ENCODE results near the gene S100A14.
A peak's percentile ranks its signal among the peaks of the same experiment; 100 is the strongest.
"Not testable (repeated sequence)": the region's sequence is repeated elsewhere in the genome, so short reads cannot be mapped to it uniquely, and the experiment has no call there.

S100A14 gene

DNA sequence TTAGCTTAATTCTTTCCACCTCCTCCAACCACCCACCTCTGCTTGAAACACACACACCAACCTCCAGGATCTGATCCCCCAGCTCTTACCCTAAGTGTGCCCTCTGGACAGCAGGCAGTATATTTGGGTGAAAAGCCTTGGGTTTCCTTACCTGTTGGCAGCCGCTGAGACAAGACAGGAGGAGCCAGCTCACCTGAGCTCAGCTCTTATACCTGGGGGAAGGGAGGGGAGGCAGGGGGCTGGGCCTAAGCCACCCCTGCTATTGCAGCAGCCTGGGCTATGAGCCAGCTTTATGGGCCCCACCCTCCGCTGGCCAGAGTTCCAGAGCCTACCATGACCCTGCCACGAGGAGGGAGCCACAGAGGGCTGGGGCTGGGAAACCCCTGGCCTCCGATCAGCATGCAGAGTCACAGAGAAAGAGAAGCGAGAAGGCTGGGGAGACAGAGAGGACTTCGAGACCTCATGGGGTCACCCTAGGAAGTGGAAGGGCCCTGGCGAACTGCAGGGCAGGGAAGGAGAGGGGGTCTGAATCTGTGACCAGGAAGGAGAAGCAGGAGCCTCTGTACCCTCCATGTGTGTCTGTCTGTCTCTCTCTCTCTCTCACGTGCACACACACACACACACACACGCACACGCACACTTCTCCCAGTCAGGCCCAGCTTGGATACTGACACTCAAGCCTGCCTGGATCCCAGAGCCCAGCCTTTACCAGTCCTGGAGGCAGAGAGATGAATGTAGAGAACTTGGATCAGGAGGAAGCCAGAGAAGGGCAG lies at the start of gene S100A14:
Gene S100A14 (minus strand): TSS at position 182 of the 773 bp plus-strand sequence. CDS start 467 bp downstream, outside the sequence.
- no peak for DNase-seq

GRCh38 chr1:153663211-153663610 lies 47.1 kb upstream of the S100A14 start:
- DNase-seq: no peak

DNA sequence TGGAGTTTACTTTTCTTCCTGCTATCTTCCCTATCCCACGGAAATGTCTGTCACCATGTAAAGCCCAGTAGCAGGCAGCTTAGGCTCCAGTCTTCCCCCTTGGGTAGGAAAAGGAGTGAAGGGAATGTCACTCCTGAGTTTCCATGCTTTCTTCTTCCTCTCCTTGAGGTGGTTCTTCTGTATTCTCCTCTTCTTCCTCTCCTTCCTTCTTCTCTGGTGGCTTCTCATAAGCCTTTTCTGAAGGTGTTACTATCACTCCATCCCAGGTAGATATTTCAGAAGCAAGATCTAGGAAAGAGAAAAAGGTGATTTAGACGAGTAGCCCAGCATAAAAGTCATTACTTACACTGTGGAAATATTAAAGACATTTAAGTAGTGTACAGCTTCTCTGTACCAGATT lies 46.1 kb upstream of the S100A14 start:
- no peak for DNase-seq

DNA sequence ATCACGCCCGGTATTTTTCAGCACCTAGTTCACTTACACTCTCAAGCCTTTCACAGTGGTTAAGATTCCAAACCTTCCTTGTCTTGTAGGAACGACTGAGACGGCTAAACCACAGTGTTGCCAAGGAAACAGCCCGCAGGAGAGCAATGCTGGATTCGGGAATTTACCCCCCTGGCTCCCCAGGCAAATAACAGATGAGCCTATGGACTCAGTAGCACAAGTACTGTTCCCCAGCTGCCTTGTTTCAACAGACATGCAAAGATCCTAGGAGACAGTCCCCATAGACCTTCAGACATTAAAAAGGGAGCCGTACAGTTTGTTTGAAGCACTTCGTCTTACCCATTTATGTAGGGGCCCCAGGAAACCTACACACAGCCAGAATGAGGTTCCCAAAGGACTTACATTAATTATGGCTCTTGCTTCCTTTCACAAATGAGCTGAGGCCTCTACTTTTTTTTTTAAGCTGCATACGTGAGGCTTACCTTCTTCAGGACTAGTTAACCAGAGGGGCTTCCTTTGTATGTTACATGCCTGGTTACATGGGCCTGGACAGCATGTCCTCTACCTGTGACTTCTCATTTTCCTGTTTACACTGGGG lies 45.1 kb upstream of the S100A14 start:
- DNase-seq: no peak

DNA sequence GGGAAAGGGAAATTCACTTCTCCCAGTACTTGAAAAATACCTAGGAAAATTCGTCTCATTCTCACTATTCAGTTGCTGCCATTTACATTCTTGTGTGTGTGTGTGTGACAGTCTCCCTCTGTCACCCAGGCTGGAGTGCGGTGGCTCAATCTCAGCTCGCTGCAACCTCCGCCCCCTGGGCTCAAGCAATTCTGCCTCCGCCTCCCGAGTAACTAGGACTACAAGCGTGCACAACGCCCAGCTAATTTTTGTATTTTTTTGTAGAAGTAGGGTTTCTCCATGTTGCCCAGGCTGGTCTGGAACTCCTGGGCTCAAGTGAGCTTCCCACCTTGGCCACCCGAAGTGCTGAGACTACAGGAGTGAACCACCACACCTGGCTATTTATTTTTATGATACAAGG lies 43.5 kb upstream of the S100A14 start:
- DNase-seq: no peak

DNA sequence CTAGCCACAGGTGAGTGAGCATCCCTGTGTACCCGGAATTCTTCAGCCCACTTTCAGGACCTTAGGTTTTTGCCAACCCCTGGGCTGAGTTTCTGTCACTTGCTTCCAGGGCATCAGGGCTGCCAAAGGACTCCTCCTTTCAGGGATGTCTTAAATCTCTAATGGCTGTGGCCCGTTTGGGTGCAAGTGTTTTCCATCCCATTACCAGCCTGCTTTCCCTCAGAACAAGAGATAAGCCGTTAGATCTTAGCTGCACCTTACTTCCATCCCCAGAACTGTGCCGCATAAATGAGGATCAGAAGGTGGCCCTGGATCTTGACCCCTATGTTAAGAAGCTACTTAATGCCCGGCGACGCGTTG lies 43.0 kb upstream of the S100A14 start:
- no peak for DNase-seq

DNA sequence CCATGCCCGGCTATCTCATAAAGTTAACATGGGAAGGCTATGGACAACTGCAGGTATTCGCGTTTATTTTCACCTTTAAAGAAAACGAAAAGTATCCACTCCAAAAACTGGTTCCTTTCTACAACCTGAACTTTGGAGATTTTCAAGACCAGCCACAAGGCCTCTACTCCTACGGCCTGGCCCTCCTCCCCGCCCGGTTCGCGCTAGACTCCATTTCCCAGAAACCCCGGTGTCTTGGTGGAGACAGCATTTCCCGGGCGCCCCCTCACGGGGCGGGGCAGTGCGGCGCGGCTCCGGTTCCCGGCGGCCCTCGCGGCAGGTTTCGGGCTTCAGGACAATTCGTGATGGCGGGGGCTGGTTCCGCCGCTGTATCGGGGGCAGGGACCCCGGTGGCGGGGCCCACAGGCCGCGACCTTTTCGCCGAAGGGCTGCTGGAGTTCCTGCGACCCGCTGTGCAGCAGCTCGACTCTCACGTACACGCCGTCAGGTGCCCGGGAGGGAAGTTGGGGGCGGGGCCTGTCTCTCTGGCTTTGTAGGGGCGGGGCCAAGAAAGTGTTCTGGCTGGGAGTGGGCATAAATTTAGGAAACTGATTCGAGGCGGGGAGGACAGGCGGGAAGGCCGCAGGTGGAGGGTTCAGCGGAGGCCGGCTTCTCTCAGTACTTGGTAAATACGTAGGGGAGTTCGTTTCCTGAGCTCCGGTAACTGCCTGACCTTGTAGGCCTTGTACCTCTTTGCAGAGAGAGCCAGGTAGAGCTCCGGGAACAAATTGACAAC lies 42.5 kb upstream of the S100A14 start, which contains the start of gene SNAPIN:
Gene SNAPIN (plus strand): TSS at position 304 of the 775 bp plus-strand sequence. CDS start 41 bp downstream, at position 345.
- peak; percentile 95 for DNase-seq

GRCh38 chr1:153655333-153655732 lies 39.2 kb upstream of the S100A14 start:
- DNase-seq: no peak

DNA sequence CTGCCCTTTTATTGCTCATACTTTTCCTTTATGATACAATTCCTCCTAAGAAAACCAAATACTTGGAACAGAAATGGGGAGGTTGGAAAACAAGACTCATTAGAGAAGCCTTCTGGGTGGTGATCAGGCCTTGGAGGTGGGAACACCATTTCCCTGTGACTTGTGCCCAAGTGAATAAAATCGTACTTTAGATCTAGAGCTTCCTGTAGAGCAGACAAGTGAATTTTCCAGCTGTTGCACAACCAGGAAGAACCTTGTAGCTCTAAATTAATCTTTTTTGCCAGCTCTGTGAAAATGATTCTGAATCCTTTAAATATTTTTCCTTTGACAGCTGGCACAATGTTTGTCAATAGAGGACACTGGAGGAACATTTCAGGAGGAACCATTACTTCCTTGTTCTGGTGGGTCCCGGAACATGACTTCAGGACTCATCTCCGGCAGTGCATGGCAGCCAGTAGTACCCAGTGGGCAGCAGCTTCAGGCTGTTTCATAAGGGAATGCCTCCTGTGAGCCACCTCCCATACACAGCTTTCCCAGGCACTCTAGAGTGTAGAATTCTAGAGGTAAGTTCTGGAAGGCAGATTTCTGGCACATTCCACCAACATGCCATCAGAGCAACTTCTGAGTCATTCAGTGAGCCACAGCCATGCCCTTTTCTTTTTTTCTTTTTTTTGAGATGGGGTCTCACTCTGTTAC lies 36.8 kb upstream of the S100A14 start:
- DNase-seq: no peak

GRCh38 chr1:153651771-153652170 lies 35.6 kb upstream of the S100A14 start:
- DNase-seq: no peak

GRCh38 chr1:153649863-153650235 lies 33.7 kb upstream of the S100A14 start:
- DNase-seq: peak; percentile 16

DNA sequence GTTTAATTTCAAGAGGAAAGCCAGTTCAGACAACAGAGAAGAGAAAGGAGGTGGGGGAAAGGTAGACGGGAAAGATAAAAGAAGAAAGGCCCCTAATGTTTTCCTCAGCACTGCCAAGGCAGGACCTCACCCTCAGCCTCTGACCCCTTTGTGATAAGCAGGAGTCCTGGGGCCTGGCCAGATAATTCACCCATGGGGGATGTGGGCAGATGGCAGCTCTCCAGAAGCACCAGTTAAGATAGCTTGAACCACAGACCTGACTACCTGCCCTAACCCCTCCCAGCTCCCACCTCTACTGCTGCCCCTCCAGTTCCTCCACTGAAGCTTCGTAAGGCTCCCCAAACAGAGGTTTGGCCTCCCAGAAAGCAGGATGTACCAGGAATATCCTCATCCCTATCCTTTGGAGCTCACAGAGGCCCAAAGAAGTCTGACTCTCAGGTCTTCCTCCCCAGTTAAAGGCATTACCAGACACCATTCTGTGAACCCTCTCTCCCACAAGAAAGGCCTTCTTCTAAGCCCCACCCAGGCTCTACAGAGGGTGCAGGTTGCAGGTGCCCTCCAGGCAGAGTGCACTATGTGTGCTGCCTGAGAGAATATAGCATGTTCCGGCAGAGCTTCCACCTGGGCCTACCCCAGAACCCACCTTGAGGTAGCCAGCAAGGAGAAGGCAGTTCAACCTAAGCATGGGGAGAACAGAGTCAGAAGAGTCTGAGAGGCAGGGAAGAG lies 33.2 kb upstream of the S100A14 start:
- DNase-seq: no peak

- no peak for DNase-seq
These were observed 32.0 kb upstream of the S100A14 start for GRCh38 chr1:153648000-153648643.

GRCh38 chr1:153647346-153647714 lies 31.2 kb upstream of the S100A14 start:
- DNase-seq: no peak

DNA sequence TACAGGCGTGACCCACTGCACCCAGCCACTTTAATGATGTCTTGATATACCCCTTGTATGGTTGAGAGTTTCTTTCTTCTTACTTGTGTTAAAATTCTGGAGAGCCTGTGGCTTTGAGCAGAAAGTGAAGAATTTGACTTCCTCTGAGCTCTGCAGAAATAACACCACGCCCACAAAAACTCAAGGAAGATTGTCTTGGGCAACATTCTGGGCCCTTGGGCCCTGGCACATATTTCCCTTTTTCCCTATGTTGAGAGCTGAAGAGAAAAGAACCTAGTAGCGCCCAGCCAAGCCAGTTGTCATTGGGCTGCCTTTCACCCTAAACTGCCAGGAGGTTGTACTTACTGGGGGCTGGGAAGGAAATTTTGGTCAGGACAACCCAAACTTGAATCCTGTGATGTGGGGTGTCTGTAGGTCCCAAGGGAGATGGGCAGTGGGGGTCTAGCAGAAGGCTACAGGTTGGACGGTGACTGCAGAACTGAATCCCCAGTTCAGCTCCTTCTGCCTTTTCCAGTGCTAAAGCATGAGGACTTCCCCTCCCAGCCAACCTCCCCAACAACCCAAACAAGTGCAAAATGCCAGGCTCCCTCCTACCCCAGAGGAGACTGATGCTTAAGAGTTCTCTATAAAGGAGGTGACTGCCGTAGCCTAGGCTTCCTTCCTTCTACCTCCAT lies 30.7 kb upstream of the S100A14 start:
- no peak for DNase-seq

DNA sequence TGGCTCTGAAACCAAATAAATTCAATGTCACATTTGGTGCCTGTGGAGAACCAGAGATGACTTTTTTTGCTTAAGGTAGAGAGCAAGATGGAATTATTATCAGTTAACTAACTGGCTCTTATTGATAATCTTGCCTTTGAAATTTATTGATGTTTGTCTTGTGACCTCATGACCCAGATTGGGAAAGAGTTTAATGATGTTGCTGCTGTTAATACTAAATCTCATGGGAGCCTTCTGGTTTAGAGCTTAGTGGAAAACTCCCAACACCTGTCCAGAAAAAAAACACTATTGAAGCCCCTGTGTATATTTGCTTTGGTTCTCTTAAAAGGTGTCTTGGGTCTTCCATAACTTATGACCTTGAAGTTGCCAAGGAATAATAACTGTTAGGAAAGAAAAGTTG lies 27.7 kb upstream of the S100A14 start:
- no peak for DNase-seq

GRCh38 chr1:153643100-153643499 lies 27.0 kb upstream of the S100A14 start:
- DNase-seq: no peak

- no peak for DNase-seq
These were observed 26.0 kb upstream of the S100A14 start for GRCh38 chr1:153642161-153642560.

DNA sequence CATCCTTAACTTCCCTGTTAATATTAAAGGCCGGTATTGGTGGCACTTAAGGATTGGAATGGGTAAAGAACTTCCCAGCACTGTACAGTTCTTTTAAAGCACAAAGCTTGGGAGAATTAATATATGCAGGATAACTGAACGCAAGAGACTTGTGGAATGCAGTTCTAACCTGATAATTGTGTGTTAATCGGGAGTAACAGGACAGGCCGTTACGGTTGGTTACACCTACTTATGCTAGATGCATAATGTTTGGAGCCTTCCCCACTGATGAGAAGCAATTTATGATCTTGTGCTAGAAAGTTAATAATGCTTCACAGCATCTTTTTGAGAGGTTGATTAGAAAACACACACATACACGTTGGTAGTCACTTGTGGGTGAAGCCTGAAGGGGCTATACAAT lies 24.7 kb upstream of the S100A14 start:
- no peak for DNase-seq

GRCh38 chr1:153640213-153640612 lies 24.1 kb upstream of the S100A14 start:
- not testable (repeated sequence) for DNase-seq

DNA sequence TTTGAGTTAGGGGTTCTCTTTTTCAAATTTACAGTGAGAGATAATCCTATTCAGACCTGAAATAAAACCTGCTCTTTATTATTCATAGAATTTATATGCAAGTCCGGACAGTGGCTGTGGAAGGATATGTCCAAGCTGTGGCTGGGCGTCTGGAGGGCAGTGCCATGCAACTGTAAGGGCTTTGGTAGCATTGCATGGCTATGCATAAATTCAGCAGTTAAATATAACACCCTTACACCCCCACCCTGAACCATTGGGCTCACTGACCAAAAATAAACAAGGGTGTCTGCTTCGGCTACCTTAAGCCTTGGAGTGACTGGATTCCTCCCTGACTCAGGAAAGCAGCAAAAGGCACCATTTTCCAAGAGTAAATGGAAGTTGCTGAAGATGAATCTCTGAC lies 23.2 kb upstream of the S100A14 start:
- no peak for DNase-seq
